ENCODE data around the gene CYP39A1. TPM values are rescaled to one million over a fixed set of nuclear protein-coding genes. Genes with fewer than 3 reads are reported as not detected.

The CYP39A1 gene
- total and polyA plus RNA-seq, 2 experiments from 2014 or later = 5.2 to 9.2 TPM

- Histone ChIP-seq H3K4me3 (no peak overlapping the region), H3K27me3 (no peaks in the 10 kb centered on the region), H3K36me3 (replicated peaks; ENCODE audit: insufficient read depth, low read depth) (no peaks in the 10 kb centered on the region), H3K9me2 (replicated peaks; ENCODE audit: insufficient read depth) (no peaks in the 10 kb centered on the region), H4K20me1 (ENCODE audit: insufficient read depth, poor library complexity, severe bottlenecking) (no peaks in the 10 kb centered on the region), H3K9me3 (ENCODE audit: low read depth) (no peaks in the 10 kb centered on the region), H3K4me2 (no peak overlapping the region), H3K27ac (no peak overlapping the region), H3K79me2 (no peaks in the 10 kb centered on the region), H2AFZ (no peak overlapping the region), H3K4me1 (ENCODE audit: insufficient read depth) (no peaks in the 10 kb centered on the region)
- no peak for TF ChIP-seq EZH2phosphoT487 (IDR thresholded peaks at IDR 0.05; ENCODE audit: low read depth, severe bottlenecking, unreplicated experiment)
- no peak for TF ChIP-seq EZH2 (IDR thresholded peaks at IDR 0.05; ENCODE audit: borderline replicate concordance)
- TF ChIP-seq, protein P1, sequence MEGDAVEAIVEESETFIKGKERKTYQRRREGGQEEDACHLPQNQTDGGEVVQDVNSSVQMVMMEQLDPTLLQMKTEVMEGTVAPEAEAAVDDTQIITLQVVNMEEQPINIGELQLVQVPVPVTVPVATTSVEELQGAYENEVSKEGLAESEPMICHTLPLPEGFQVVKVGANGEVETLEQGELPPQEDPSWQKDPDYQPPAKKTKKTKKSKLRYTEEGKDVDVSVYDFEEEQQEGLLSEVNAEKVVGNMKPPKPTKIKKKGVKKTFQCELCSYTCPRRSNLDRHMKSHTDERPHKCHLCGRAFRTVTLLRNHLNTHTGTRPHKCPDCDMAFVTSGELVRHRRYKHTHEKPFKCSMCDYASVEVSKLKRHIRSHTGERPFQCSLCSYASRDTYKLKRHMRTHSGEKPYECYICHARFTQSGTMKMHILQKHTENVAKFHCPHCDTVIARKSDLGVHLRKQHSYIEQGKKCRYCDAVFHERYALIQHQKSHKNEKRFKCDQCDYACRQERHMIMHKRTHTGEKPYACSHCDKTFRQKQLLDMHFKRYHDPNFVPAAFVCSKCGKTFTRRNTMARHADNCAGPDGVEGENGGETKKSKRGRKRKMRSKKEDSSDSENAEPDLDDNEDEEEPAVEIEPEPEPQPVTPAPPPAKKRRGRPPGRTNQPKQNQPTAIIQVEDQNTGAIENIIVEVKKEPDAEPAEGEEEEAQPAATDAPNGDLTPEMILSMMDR (IDR thresholded peaks at IDR 0.05; ENCODE audit: poor library complexity) = no peak
- no peak for DNase-seq (ENCODE audit: low spot score)
- 98% methylated on average over 67 of the region's 85 CpGs for WGBS (ENCODE audit: low lambda C conversion rate, missing lambda C conversion rate)
These were observed 35.7 kb upstream of the CYP39A1 start for GRCh38 chr6:46688117-46688965.

DNA sequence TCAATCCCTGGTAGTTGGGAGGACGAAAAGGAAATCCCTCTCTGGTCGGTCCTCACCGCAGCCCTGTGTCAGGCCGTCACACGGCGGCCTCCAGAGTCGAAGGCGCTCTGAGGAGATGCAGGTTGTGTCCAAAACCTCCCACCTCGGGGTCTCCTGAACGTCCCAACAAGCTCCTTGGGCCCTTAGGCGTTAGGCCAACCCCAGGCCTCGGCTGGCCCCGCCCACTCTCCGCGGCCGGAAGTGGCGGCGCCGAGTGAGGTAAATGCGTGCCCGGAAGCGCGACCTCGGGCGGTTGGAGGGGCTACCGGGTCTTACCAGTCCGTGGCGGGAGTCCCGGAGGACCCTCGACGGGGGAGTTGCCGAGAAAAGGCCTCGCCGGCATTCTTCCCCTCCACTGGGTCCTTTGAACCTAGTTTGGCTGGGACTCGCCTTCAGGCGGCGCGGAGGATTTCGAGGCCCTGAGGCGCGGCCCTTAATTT lies 35.0 kb upstream of the CYP39A1 start, which contains the start of gene TDRD6:
Gene TDRD6 (plus strand): TSS at position 267 of the 479 bp plus-strand sequence. CDS start 244 bp downstream, outside the sequence.
- DNase-seq (ENCODE audit: low spot score) = no peak
- Histone ChIP-seq H3K27me3 (no peaks in the 10 kb centered on the region), H3K4me2 (no peak within 1 kb of the TSS), H3K36me3 (replicated peaks; ENCODE audit: insufficient read depth, low read depth) (no peaks in the 10 kb centered on the region), H4K20me1 (ENCODE audit: insufficient read depth, poor library complexity, severe bottlenecking) (no peaks in the 10 kb centered on the region), H2AFZ (no peak within 1 kb of the TSS), H3K4me1 (ENCODE audit: insufficient read depth) (no peaks in the 10 kb centered on the region), H3K4me3 (no peak within 1 kb of the TSS), H3K9me2 (replicated peaks; ENCODE audit: insufficient read depth) (no peaks in the 10 kb centered on the region), H3K9me3 (ENCODE audit: low read depth) (no peaks in the 10 kb centered on the region), H3K79me2 (no peaks in the 10 kb centered on the region), H3K27ac (no peak within 1 kb of the TSS)
- WGBS (ENCODE audit: low lambda C conversion rate, missing lambda C conversion rate) = over 99% methylated on average over 36 of the region's 41 CpGs
- TF ChIP-seq, protein P1 (IDR thresholded peaks at IDR 0.05; ENCODE audit: poor library complexity) = no peak
- no peak for TF ChIP-seq EZH2phosphoT487 (IDR thresholded peaks at IDR 0.05; ENCODE audit: low read depth, severe bottlenecking, unreplicated experiment)
- TF ChIP-seq EZH2 (IDR thresholded peaks at IDR 0.05; ENCODE audit: borderline replicate concordance) = no peak

DNA sequence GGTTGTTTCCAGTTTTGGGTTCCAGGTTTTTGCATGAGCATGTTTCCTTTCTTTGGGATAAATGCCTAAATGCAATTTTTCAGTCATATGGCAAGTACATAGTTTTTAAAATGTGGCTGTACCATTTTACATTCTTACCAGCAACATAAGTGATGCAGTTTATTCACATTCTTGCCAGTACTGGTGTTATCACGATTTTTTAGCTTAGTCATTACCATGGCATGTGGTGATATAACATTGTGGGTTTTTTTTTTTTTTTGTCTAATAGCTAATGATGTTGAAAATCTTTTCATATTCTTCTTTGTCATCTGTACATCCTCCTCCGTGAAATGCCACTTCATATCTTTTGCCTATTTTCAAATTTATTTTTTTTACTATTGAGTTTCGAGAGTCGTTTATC lies 32.2 kb upstream of the CYP39A1 start:
- Histone ChIP-seq H3K9me3 (ENCODE audit: low read depth) (no peaks in the 10 kb centered on the region), H4K20me1 (ENCODE audit: insufficient read depth, poor library complexity, severe bottlenecking) (no peaks in the 10 kb centered on the region), H3K27me3 (no peaks in the 10 kb centered on the region), H3K36me3 (replicated peaks; ENCODE audit: insufficient read depth, low read depth) (no peaks in the 10 kb centered on the region), H3K27ac (no peak overlapping the region), H3K9me2 (replicated peaks; ENCODE audit: insufficient read depth) (no peaks in the 10 kb centered on the region), H3K4me1 (ENCODE audit: insufficient read depth) (no peaks in the 10 kb centered on the region), H3K4me3 (no peak overlapping the region), H2AFZ (no peak overlapping the region), H3K79me2 (no peaks in the 10 kb centered on the region), H3K4me2 (no peak overlapping the region)
- TF ChIP-seq EZH2 (IDR thresholded peaks at IDR 0.05; ENCODE audit: borderline replicate concordance) = no peak
- TF ChIP-seq, protein P1 (IDR thresholded peaks at IDR 0.05; ENCODE audit: poor library complexity) = no peak
- TF ChIP-seq EZH2phosphoT487 (IDR thresholded peaks at IDR 0.05; ENCODE audit: low read depth, severe bottlenecking, unreplicated experiment) = no peak
- 83% methylated on average over 4 of the region's 4 CpGs for WGBS (ENCODE audit: low lambda C conversion rate, missing lambda C conversion rate)
- no peak for DNase-seq (ENCODE audit: low spot score)

Data from hepatocyte (in vitro differentiated cells).